ENCODE results near the gene ZNF280B. TPM values are rescaled to one million over a fixed set of nuclear protein-coding genes. Genes with fewer than 3 reads are reported as not detected.

ZNF280B gene
- total RNA-seq, 1 experiment from 2014 or later = 8.2 TPM

DNA sequence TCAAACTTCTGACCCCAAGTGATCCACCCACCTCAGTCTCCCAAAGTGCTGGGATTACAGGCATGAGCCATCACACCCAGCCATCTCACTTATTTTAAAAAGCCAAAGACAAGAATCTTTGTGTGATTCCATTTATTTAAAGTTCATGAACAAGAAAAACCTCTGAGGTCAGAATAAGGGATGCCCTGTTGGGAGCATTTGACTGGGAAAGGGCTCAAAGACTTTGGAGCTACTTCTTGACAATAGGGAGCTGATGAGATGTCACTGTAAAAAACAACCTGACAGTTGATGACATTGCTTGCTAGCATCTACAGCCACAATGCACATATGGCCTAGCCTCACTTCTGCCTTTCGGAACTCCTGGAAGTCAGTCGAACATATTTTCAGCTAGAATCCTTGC lies 5.1 kb upstream of the ZNF280B start:
- Mint-ChIP-seq H3K36me3 (ENCODE audit: insufficient read depth in 1 of 3, low read depth in 3 of 3) (peaks cover 2 to 7% (median 6%) of the 10 kb centered on the region in 3 experiments; a peak in 4 of 7 replicates), H3K9me3 (peaks cover 18 to 28% of the 10 kb centered on the region in 2 experiments), H3K27ac (no peak overlapping the region), H3K4me3 (no peak overlapping the region; a peak in 1 of 5 replicates), H3K4me1 (no peaks in the 10 kb centered on the region), H3K27me3 (ENCODE audit: low read depth) (peaks cover 84% of the 10 kb centered on the region)
- no peak overlapping the region for H4K8ac ChIP-seq (replicated peaks; ENCODE audit: insufficient read length, low read depth, low read length)
- H2BK20ac ChIP-seq (ENCODE audit: low read depth, low read length, poor library complexity, severe bottlenecking) = no peak overlapping the region
- H3T11ph ChIP-seq (ENCODE audit: low read length) = no peak overlapping the region
- no peak overlapping the region for H2BK12ac ChIP-seq (ENCODE audit: insufficient read length, low read depth, low read length)
- H2BK15ac ChIP-seq (ENCODE audit: low read depth, low read length) = no peak overlapping the region
- no peak overlapping the region for H4K91ac ChIP-seq (ENCODE audit: insufficient read length, low read depth, low read length)
- no peak overlapping the region for H2AK5ac ChIP-seq (ENCODE audit: insufficient read length, low read length)
- H3K79me1 ChIP-seq (ENCODE audit: insufficient read depth, low read depth, low read length, poor library complexity, severe bottlenecking) = no peaks in the 10 kb centered on the region
- no peaks in the 10 kb centered on the region for H3K79me2 ChIP-seq (ENCODE audit: insufficient read depth, low read length)
- H2BK120ac ChIP-seq (ENCODE audit: low read depth, low read length, poor library complexity, severe bottlenecking) = no peak overlapping the region
- H3K18ac ChIP-seq (ENCODE audit: insufficient read length, low read depth, low read length) = no peak overlapping the region
- no peak overlapping the region for H3K23ac ChIP-seq (ENCODE audit: insufficient read length, low read depth, low read length)
- H2AFZ ChIP-seq (ENCODE audit: low read length) = no peak overlapping the region
- H3K23me2 ChIP-seq (ENCODE audit: insufficient read length, low read depth, low read length, poor library complexity, severe bottlenecking) = no peaks in the 10 kb centered on the region
- no peak overlapping the region for H3K4ac ChIP-seq (ENCODE audit: low read depth, low read length)
- no peak overlapping the region for H4K5ac ChIP-seq (ENCODE audit: insufficient read length, low read depth, low read length)
- no peak overlapping the region for H3K56ac ChIP-seq (ENCODE audit: insufficient read length, low read depth, low read length)
- no peak overlapping the region for H2BK5ac ChIP-seq (ENCODE audit: insufficient read length, low read length)
- DNase-seq = no peak
- no peaks in the 10 kb centered on the region for H3K4me1 ChIP-seq (ENCODE audit: insufficient read depth, low read length)
- no peak overlapping the region for H3K27ac ChIP-seq (ENCODE audit: insufficient read length, low read depth, low read length)
- H3K27me3 ChIP-seq (ENCODE audit: insufficient read depth, low read length) = peaks cover 5% of the 10 kb centered on the region; the same call in 1 of the 2 replicates
- TF ChIP-seq, protein P1, sequence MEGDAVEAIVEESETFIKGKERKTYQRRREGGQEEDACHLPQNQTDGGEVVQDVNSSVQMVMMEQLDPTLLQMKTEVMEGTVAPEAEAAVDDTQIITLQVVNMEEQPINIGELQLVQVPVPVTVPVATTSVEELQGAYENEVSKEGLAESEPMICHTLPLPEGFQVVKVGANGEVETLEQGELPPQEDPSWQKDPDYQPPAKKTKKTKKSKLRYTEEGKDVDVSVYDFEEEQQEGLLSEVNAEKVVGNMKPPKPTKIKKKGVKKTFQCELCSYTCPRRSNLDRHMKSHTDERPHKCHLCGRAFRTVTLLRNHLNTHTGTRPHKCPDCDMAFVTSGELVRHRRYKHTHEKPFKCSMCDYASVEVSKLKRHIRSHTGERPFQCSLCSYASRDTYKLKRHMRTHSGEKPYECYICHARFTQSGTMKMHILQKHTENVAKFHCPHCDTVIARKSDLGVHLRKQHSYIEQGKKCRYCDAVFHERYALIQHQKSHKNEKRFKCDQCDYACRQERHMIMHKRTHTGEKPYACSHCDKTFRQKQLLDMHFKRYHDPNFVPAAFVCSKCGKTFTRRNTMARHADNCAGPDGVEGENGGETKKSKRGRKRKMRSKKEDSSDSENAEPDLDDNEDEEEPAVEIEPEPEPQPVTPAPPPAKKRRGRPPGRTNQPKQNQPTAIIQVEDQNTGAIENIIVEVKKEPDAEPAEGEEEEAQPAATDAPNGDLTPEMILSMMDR (conservative IDR thresholded peaks at IDR 0.05) = no peak
- H3K9ac ChIP-seq (ENCODE audit: extremely low read depth, insufficient read length, low read length) = no peak overlapping the region
- H3K4me2 ChIP-seq (ENCODE audit: insufficient read depth, insufficient read length, low read length) = no peak overlapping the region
- H3K9me3 ChIP-seq (ENCODE audit: control insufficient read depth, low read depth, low read length) = no peaks in the 10 kb centered on the region
- H4K20me1 ChIP-seq (ENCODE audit: control insufficient read depth, insufficient read depth, insufficient read length) = no peaks in the 10 kb centered on the region
- no CpG with 5 or more reads among the region's 2 CpGs for WGBS (ENCODE audit: extremely low coverage, insufficient read length, low lambda C conversion rate)
- H3K14ac ChIP-seq (ENCODE audit: insufficient read depth, low read length) = no peak overlapping the region
